Measurements from ENCODE around the gene FEZ2. TPM values are rescaled to one million over a fixed set of nuclear protein-coding genes. Genes with fewer than 3 reads are reported as not detected.

The FEZ2 gene
- total RNA-seq, 2 donors from 2014 or later: 11.4 to 15.5 TPM

- H3K9me3 ChIP-seq (ENCODE audit: control insufficient read depth, low read length, poor library complexity, severe bottlenecking): no peaks in the 10 kb centered on the region
- no peak for DNase-seq
- Mint-ChIP-seq H3K36me3 (ENCODE audit: low read depth) (peaks cover 12% of the 10 kb centered on the region), H3K4me1 (peaks cover 15% of the 10 kb centered on the region), H3K4me3 (no peak overlapping the region), H3K27ac (no peak overlapping the region), H3K27me3 (no peaks in the 10 kb centered on the region)
- ATAC-seq: no peak
Measured at GRCh38 chr2:36579297-36579664, 18.7 kb downstream of the FEZ2 start.

GRCh38 chr2:36578343-36579296 lies 19.3 kb downstream of the FEZ2 start:
- no peak for ATAC-seq
- peak overlapping the region; percentile 53 for H3K27ac Mint-ChIP-seq

GRCh38 chr2:36577884-36578283 lies 20.1 kb downstream of the FEZ2 start:
- Mint-ChIP-seq H3K27me3 (no peaks in the 10 kb centered on the region), H3K27ac (peak overlapping the region; percentile 53), H3K36me3 (ENCODE audit: low read depth) (peaks cover 12% of the 10 kb centered on the region), H3K4me3 (no peak overlapping the region), H3K4me1 (peaks cover 9% of the 10 kb centered on the region)
- ATAC-seq (no peak), DNase-seq (no peak)
- no peaks in the 10 kb centered on the region for H3K9me3 ChIP-seq (ENCODE audit: control insufficient read depth, low read length, poor library complexity, severe bottlenecking)

More at GRCh38 chr2:36578343-36579296, 19.3 kb downstream of the FEZ2 start:
- no peak for DNase-seq
- H3K9me3 ChIP-seq (ENCODE audit: control insufficient read depth, low read length, poor library complexity, severe bottlenecking): no peaks in the 10 kb centered on the region
- Mint-ChIP-seq H3K27me3 (no peaks in the 10 kb centered on the region), H3K36me3 (ENCODE audit: low read depth) (peaks cover 12% of the 10 kb centered on the region), H3K4me1 (peaks cover 14% of the 10 kb centered on the region), H3K4me3 (no peak overlapping the region)

GRCh38 chr2:36574560-36574959 lies 23.4 kb downstream of the FEZ2 start:
- H3K4me1 Mint-ChIP-seq: peaks cover 9% of the 10 kb centered on the region
- ATAC-seq (no peak), DNase-seq (no peak)
- no peak overlapping the region for H3K4me3 Mint-ChIP-seq
- no peak overlapping the region for H3K27ac Mint-ChIP-seq
- no peaks in the 10 kb centered on the region for H3K9me3 ChIP-seq (ENCODE audit: control insufficient read depth, low read length, poor library complexity, severe bottlenecking)
- peaks cover 12% of the 10 kb centered on the region for H3K36me3 Mint-ChIP-seq (ENCODE audit: low read depth)
- H3K27me3 Mint-ChIP-seq: no peaks in the 10 kb centered on the region

GRCh38 chr2:36573165-36573564 lies 24.8 kb downstream of the FEZ2 start:
- Mint-ChIP-seq H3K27ac (no peak overlapping the region), H3K36me3 (ENCODE audit: low read depth) (peaks cover 3% of the 10 kb centered on the region), H3K4me3 (no peak overlapping the region), H3K4me1 (peaks cover 4% of the 10 kb centered on the region), H3K27me3 (no peaks in the 10 kb centered on the region)
- DNase-seq (no peak), ATAC-seq (no peak)
- H3K9me3 ChIP-seq (ENCODE audit: control insufficient read depth, low read length, poor library complexity, severe bottlenecking): no peaks in the 10 kb centered on the region

GRCh38 chr2:36572719-36573059 lies 25.3 kb downstream of the FEZ2 start:
- ATAC-seq (no peak), DNase-seq (no peak)
- no peaks in the 10 kb centered on the region for H3K27me3 Mint-ChIP-seq
- peaks cover 4% of the 10 kb centered on the region for H3K4me1 Mint-ChIP-seq
- no peaks in the 10 kb centered on the region for H3K9me3 ChIP-seq (ENCODE audit: control insufficient read depth, low read length, poor library complexity, severe bottlenecking)
- peaks cover 2% of the 10 kb centered on the region for H3K36me3 Mint-ChIP-seq (ENCODE audit: low read depth)
- H3K27ac Mint-ChIP-seq: no peak overlapping the region
- H3K4me3 Mint-ChIP-seq: no peak overlapping the region

- Mint-ChIP-seq H3K4me1 (peaks cover 5% of the 10 kb centered on the region), H3K36me3 (ENCODE audit: low read depth) (peaks cover 2% of the 10 kb centered on the region), H3K27ac (no peak overlapping the region), H3K27me3 (no peaks in the 10 kb centered on the region), H3K4me3 (no peak overlapping the region)
- ATAC-seq (no peak), DNase-seq (no peak)
- no peaks in the 10 kb centered on the region for H3K9me3 ChIP-seq (ENCODE audit: control insufficient read depth, low read length, poor library complexity, severe bottlenecking)
Measured at GRCh38 chr2:36572054-36572718, 25.8 kb downstream of the FEZ2 start.

- H3K9me3 ChIP-seq (ENCODE audit: control insufficient read depth, low read length, poor library complexity, severe bottlenecking): no peaks in the 10 kb centered on the region
- Mint-ChIP-seq H3K27me3 (no peaks in the 10 kb centered on the region), H3K36me3 (ENCODE audit: low read depth) (peaks cover 6% of the 10 kb centered on the region), H3K4me1 (peaks cover 8% of the 10 kb centered on the region), H3K27ac (no peak overlapping the region), H3K4me3 (no peak overlapping the region)
- DNase-seq (no peak), ATAC-seq (no peak)
Measured at GRCh38 chr2:36570416-36570815, 27.6 kb downstream of the FEZ2 start.

GRCh38 chr2:36569267-36569856 lies 28.6 kb downstream of the FEZ2 start:
- peaks cover 6% of the 10 kb centered on the region for H3K36me3 Mint-ChIP-seq (ENCODE audit: low read depth)

GRCh38 chr2:36568516-36569246 lies 29.3 kb downstream of the FEZ2 start:
- peaks cover 8% of the 10 kb centered on the region for H3K36me3 Mint-ChIP-seq (ENCODE audit: low read depth)
- no peak overlapping the region for H3K4me3 Mint-ChIP-seq
- H3K4me1 Mint-ChIP-seq: peaks cover 15% of the 10 kb centered on the region
- no peaks in the 10 kb centered on the region for H3K27me3 Mint-ChIP-seq
- ATAC-seq (no peak), DNase-seq (no peak)
- peak overlapping the region; percentile 49 for H3K27ac Mint-ChIP-seq
- no peaks in the 10 kb centered on the region for H3K9me3 ChIP-seq (ENCODE audit: control insufficient read depth, low read length, poor library complexity, severe bottlenecking)

More at GRCh38 chr2:36569267-36569856, 28.6 kb downstream of the FEZ2 start:
- no peak for ATAC-seq
- no peak for DNase-seq
- Mint-ChIP-seq H3K4me3 (no peak overlapping the region), H3K27me3 (no peaks in the 10 kb centered on the region), H3K27ac (peak overlapping the region; percentile 49), H3K4me1 (peaks cover 11% of the 10 kb centered on the region)
- H3K9me3 ChIP-seq (ENCODE audit: control insufficient read depth, low read length, poor library complexity, severe bottlenecking): no peaks in the 10 kb centered on the region

- H3K27ac Mint-ChIP-seq: no peak overlapping the region
- DNase-seq (no peak), ATAC-seq (no peak)
- H3K27me3 Mint-ChIP-seq: no peaks in the 10 kb centered on the region
- H3K36me3 Mint-ChIP-seq (ENCODE audit: low read depth): peaks cover 11% of the 10 kb centered on the region
- no peaks in the 10 kb centered on the region for H3K9me3 ChIP-seq (ENCODE audit: control insufficient read depth, low read length, poor library complexity, severe bottlenecking)
- H3K4me3 Mint-ChIP-seq: no peak overlapping the region
- peaks cover 18% of the 10 kb centered on the region for H3K4me1 Mint-ChIP-seq
Measured at GRCh38 chr2:36567711-36568408, 30.1 kb downstream of the FEZ2 start.

GRCh38 chr2:36566887-36567286 lies 31.1 kb downstream of the FEZ2 start:
- Mint-ChIP-seq H3K4me1 (peaks cover 18% of the 10 kb centered on the region), H3K27me3 (no peaks in the 10 kb centered on the region), H3K36me3 (ENCODE audit: low read depth) (peaks cover 11% of the 10 kb centered on the region), H3K4me3 (no peak overlapping the region), H3K27ac (no peak overlapping the region)
- no peaks in the 10 kb centered on the region for H3K9me3 ChIP-seq (ENCODE audit: control insufficient read depth, low read length, poor library complexity, severe bottlenecking)
- ATAC-seq: no peak
- no peak for DNase-seq
